ENCODE data around the gene IP6K2.
"Not testable (repeated sequence)": the region's sequence is repeated elsewhere in the genome, so short reads cannot be mapped to it uniquely, and the experiment has no call there.

Gene IP6K2

DNA sequence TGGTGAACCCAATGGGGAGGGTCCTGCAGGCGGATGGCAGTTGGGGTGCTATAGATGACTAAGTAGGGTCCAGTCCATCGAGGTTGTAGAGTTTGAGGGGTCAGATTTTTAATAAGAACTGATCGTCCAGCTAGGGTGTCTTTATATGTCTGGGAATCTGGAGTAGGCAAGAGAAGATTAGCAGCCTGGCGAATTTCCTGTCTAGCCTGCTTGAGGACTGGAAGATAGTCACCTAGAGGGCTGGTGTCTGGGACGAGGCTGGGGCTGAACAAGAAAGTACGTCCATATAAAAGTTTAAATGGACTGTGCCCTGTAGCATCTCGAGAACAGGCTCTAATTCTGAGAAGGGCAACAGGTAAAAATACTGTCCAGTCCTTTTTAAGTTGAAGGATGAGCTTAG is 6.7 kb upstream of the IP6K2 start:
- in situ Hi-C loops (cut with MboI; ENCODE audit: low pct_unique_long_range_greater_than_20kb, low sequenced_read_pairs, unreplicated experiment), result no loop called here
- TF ChIP-seq, protein P1, sequence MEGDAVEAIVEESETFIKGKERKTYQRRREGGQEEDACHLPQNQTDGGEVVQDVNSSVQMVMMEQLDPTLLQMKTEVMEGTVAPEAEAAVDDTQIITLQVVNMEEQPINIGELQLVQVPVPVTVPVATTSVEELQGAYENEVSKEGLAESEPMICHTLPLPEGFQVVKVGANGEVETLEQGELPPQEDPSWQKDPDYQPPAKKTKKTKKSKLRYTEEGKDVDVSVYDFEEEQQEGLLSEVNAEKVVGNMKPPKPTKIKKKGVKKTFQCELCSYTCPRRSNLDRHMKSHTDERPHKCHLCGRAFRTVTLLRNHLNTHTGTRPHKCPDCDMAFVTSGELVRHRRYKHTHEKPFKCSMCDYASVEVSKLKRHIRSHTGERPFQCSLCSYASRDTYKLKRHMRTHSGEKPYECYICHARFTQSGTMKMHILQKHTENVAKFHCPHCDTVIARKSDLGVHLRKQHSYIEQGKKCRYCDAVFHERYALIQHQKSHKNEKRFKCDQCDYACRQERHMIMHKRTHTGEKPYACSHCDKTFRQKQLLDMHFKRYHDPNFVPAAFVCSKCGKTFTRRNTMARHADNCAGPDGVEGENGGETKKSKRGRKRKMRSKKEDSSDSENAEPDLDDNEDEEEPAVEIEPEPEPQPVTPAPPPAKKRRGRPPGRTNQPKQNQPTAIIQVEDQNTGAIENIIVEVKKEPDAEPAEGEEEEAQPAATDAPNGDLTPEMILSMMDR (IDR thresholded peaks at IDR 0.05; ENCODE audit: extremely low read depth, insufficient read depth, missing control alignments), result no peak
- no peak for DNase-seq (ENCODE audit: low spot score)

DNA sequence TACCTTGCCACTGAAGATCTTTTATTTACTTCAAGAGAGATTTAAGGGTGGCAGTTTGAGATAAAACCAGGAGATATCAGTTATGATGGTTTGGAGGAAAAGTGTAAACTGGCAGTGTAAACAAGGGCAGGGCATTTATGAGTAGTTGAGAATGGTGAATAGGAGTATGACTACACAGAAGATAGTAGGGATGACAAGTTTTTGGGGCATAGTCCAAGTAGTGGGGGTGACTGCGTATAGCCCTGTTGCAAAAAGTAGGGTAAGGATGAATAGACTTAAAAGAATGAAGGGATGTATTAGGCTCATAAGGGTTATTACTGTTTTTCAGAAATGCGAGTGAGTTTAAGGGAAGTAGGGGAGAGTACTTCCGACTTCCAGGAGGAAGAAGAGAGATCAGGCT is 6.3 kb upstream of the IP6K2 start:
- DNase-seq (ENCODE audit: low spot score); in situ Hi-C loops (cut with MboI; ENCODE audit: low pct_unique_long_range_greater_than_20kb, low sequenced_read_pairs, unreplicated experiment): not testable (repeated sequence)

- in situ Hi-C loops (cut with MboI; ENCODE audit: low pct_unique_long_range_greater_than_20kb, low sequenced_read_pairs, unreplicated experiment), result no loop called here
These were observed 476 bp downstream of the IP6K2 start for GRCh38 chr3:48716508-48716981.

GRCh38 chr3:48715174-48715800 is 1.7 kb downstream of the IP6K2 start:
- in situ Hi-C loops (cut with MboI; ENCODE audit: low pct_unique_long_range_greater_than_20kb, low sequenced_read_pairs, unreplicated experiment), result no loop called here
- TF ChIP-seq, protein P1 (IDR thresholded peaks at IDR 0.05; ENCODE audit: extremely low read depth, insufficient read depth, missing control alignments), result no peak
- DNase-seq (ENCODE audit: low spot score), result no peak

More at GRCh38 chr3:48716508-48716981, 476 bp downstream of the IP6K2 start:
- DNase-seq (ENCODE audit: low spot score), result no peak
- TF ChIP-seq, protein P1 (IDR thresholded peaks at IDR 0.05; ENCODE audit: extremely low read depth, insufficient read depth, missing control alignments), result no peak

DNA sequence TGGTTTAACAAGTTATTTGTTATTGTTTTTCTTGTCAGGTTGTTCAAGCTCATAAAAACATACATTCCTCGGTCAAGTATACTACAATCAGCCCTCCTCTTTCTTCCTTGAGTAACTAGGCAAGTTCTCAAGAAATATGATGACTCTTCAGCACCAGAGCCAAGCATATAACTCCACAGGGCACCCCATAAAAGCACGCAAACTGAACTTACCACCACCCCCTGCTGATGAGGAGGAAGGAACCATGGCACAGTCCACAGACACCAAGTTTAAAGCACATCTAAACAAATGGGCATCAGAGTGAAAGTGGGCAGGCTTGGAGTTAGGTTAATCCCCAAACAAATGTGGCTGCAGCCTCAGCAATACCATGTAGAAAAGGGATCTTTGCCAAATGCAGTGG is 5.3 kb downstream of the IP6K2 start:
- TF ChIP-seq, protein P1 (IDR thresholded peaks at IDR 0.05; ENCODE audit: extremely low read depth, insufficient read depth, missing control alignments), result no peak
- in situ Hi-C loops (cut with MboI; ENCODE audit: low pct_unique_long_range_greater_than_20kb, low sequenced_read_pairs, unreplicated experiment), result no loop called here
- DNase-seq (ENCODE audit: low spot score), result no peak

GRCh38 chr3:48709051-48709461 is 8.0 kb downstream of the IP6K2 start:
- TF ChIP-seq, protein P1 (IDR thresholded peaks at IDR 0.05; ENCODE audit: extremely low read depth, insufficient read depth, missing control alignments), result no peak
- DNase-seq (ENCODE audit: low spot score), result no peak
- in situ Hi-C loops (cut with MboI; ENCODE audit: low pct_unique_long_range_greater_than_20kb, low sequenced_read_pairs, unreplicated experiment), result no loop called here

GRCh38 chr3:48708481-48708889 is 8.5 kb downstream of the IP6K2 start:
- in situ Hi-C loops (cut with MboI; ENCODE audit: low pct_unique_long_range_greater_than_20kb, low sequenced_read_pairs, unreplicated experiment), result no loop called here
- TF ChIP-seq, protein P1 (IDR thresholded peaks at IDR 0.05; ENCODE audit: extremely low read depth, insufficient read depth, missing control alignments), result no peak
- no peak for DNase-seq (ENCODE audit: low spot score)

Data from GM13977 (cell line).